Activated T-cell treated with anti-CD3 and anti-CD28 coated beads for 1 hour (primary cell): Measurements from ENCODE around the gene GTF2IRD2.
"Not testable (repeated sequence)": the region's sequence is repeated elsewhere in the genome, so short reads cannot be mapped to it uniquely, and the experiment has no call there.

Experiments
- DNase-seq: peaks from one replicate; pipeline ENCODE4 v3.0.0-alpha.2; 2020; ENCODE audit warnings: low read depth

The GTF2IRD2 gene

DNA sequence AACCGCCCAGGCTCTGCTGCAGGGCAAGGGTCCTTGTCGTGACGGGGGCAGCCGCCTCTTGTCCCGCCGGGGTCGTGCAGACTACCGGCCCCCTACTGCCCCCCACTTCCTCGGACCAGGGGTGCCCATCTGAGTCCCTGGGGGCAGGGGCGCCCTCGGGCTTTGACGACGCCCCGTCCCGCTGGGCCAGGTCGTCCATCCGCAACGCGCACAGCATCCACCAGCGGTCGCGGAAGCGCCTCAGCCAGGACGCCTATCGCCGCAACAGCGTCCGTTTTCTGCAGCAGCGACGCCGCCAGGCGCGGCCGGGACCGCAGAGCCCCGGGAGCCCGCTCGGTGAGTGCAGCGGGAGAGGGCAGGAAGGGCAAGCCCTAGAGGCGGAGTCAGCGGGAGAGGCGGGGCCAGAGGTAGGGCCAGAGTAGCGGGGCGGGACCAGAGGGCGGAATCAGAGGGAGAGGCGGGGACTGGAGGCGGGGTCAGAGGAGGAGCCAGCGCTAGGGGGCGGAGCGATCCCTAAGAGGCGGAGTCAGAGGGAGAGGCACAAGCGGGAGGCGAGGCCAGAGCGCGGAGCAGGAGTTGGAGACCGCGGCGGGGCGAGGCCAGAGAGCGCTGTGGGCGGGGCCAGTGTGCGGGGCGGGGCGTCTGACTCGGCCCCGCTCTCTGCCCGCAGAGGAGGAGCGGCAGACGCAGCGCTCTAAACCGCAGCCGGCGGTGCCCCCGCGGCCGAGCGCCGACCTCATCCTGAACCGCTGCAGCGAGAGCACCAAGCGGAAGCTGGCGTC, 62.8 kb downstream of the GTF2IRD2 start:
- DNase-seq, result peak; percentile 92

DNA sequence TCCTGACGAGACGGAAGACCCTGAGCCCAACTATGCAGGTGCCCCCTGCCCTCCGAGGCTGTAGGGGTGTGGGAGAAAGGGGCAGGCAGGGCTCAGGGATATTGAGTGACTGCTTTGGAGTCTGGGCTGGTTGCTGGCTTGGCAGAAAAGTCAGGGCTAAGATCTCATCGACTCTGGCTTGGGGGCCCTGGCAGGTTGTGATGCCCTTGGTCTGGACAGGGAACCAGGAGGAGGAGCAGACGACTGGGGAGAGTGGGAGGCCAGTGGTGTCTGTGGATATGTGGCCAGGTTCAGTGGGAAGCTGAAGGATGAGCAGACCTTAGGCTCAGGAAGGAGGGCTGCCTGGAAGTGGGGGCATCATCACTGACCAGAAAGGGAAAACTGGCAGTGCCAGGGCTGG, 67.8 kb downstream of the GTF2IRD2 start:
- DNase-seq, result not testable (repeated sequence)

DNA sequence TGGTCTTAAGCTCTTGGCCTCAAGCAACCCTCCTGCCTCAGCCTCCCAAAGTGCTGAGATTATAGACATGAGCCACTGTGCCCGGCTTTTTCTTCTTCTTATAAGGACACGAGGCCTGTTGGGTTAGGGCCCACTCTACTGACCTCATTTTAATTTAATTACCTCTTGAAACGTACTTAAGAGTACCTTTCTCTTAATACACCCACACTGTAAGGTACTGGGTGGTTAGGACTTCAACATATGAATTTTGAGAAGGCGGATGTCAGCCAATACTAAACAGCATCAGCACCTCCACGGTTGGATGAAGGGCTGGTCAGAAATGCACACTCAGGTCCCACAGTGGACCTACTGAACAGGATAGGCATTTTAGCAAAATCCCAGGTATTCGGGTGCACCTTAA, 69.7 kb downstream of the GTF2IRD2 start:
- DNase-seq, result not testable (repeated sequence)

DNA sequence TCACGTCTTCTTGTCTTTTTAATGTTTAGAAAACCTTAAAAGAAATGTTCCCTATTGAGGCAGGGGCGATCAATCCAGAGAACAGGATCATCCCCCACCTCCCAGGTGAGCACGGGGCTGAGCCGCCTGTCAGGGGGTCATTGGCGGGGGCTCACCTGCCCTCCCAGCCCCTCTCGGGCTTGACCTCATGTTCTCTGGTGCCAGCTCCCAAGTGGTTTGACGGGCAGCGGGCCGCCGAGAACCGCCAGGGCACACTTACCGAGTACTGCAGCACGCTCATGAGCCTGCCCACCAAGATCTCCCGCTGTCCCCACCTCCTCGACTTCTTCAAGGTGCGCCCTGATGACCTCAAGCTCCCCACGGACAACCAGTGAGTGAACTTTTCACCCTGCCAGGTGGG, 72.4 kb downstream of the GTF2IRD2 start:
- not testable (repeated sequence) for DNase-seq

DNA sequence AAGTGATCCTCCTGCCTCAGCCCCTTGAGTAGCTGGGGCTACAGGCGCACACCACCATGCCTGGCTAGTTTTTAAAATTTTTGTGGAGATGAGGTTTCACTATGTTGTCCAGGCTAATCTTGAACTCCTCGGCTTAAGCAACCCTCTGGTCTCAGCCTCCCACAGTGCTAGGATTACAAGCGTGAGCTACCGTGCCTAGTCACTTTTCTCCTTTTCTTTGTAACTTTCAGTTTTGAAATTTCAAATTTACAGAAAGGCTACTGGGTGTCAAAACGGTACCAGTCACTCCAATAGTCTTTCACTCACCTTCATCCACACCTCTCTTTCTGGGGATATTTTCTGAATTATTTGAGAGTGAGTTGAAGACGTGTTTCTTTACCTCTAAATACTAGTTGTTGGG, 76.3 kb downstream of the GTF2IRD2 start:
- not testable (repeated sequence) for DNase-seq

DNA sequence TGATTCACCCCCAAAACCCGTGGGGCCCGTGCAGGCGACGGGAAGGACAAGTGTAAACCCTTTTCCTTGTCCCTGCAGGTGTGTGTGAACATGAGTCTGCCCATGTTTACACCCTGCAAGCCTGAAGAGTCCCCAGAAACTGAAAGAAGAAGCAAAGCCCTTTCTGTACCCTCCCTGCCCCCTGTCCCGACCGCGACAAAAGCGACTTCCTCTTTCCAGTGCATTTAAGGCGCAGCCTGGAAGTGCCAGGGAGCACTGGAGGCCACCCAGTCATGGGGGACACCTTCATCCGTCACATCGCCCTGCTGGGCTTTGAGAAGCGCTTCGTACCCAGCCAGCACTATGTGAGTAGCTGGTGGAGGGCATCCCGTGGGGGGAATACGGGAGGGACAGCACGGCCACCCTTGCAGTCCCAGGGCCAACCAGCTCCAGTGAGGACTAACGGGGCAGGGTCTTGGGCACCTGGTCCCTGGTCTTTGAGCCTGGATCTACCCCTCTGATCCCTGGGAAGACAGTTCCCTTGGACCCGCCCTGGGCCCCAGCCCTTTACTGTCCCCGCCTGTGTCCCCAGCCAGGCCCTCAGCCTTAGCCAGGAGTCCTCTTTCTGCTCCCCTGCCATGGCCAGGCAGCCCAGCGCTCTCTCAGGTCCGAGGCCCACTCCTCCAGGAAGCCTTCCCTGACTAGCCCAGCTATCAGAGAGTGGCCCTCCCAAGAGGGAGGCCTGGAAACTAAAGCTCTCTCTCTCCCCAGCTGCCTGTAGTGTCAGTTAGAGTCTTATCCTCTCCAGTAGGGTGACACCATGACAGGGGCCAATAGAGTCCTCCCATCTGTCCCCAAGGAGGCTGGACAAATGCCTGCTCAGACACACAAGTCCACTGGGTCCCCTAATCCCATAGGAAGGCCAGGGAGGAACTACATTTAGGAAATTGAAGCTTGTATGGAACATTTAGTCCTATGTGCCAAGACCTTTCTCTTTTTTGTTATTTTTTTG, 77.3 kb downstream of the GTF2IRD2 start, which contains the start of gene NCF1:
Gene NCF1 (plus strand): TSS at position 252 of the 991 bp plus-strand sequence. CDS start 21 bp downstream, at position 273.
- DNase-seq, result not testable (repeated sequence)

DNA sequence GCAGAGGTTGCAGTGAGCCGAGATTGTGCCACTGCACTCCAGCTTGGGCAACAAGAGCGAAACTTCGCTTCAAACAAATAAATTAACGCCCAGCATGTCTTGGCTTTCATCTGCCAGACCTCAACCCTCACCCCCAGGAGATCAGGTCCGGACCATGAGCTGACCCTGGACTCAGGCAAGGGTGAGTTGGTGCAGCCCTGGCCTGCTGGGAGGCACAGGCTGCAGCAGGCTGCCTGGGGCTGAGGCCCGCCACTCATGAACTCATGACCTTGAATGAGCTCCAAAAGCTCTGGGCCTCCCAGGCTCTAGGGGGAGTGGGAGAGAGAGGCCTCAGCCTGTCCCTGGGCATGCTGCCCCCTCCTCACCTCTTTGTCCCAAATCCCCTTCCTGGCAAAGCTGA, 79.3 kb downstream of the GTF2IRD2 start:
- not testable (repeated sequence) for DNase-seq

DNA sequence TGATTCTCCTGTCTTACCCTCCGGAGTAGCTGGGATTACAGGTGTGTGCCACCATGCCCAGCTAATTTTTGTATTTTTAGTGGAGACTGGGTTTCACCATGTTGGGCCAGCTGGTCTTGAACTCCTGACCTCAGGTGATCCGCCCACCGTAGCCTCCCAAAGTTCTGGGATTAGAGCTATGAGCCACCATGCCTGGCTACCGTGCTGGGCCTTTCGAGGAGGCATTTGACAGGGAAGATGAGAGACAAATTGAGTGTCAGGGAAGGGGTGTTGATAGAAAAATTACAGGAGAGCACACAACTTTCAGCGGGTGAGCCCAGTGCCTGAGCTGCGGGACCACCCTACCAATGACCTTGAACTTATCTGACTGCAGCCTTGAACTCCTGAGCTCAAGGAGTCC, 81.3 kb downstream of the GTF2IRD2 start:
- DNase-seq, result not testable (repeated sequence)

DNA sequence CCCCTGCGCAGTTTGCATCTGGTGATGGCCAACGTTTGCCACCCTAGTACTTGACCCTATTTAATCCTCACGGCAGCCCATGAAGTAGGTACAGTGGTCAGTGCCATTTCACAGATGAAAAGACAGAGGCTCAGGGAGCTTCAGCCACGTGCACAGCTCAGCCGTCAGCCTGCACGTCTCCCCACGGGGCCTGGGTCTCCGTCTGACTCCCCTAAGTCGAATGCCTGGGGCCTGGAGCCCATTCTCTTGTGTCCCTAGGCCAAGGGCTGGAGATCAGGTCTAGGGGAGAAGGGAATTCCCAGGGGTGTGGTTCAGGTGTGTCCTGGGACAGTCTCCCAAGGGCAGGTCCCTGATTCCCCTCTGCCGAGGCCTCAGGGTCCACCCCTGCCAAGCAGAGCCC, 84.4 kb downstream of the GTF2IRD2 start:
- not testable (repeated sequence) for DNase-seq

DNA sequence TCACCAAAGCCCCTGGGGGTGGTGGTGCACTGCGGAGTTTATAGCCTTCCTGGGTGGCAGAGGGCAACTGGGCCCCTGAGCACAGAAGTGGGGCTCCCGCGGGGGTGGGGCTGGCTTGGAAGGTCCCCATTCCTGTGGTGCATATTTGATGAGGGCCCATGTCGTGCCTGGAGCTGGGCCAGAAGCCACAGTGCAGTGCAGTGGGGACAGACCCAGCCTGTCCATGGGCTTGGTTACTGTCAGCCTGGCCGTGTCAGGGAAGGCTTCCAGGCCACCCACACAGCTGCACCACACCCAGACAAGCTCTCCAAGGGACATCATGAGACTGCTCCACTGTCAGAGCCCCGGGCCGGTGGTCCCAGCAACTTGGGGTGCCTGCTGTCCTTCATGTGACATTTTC, 84.9 kb downstream of the GTF2IRD2 start:
- DNase-seq, result not testable (repeated sequence)

DNA sequence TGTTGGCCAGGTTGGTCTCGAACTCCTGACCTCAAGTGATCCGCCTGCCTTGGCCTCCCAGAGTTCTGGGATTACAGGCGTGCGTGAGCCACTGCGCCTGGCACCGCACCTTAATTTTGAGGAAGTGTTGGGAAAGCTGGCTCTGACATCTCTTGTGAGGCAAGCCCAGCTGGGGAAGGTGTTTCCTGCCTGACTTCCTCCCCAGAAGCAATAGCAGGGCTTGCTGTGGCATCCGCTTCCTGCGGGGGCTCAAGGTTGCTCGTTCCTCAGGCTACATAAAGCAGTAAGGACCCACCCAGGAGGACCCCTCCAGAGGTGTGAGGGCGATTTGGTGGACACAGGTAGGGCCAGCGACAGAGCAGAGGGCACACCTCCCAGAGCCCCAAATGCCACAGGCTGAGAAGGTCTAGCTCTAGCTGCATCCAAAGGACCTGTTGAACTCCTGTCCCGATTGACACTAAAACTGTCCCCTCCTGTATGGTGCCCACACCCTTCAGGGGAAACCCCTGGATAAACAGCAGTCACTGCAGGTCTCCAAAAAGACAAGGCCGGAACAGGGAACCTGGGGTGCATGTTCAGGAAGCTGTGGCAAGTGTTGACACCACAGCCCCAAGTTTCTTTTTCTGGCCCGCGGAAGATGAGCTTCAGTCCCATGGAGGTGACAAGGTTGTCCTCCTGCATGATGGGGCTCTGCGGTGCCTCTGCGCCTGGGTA, 86.0 kb downstream of the GTF2IRD2 start:
- DNase-seq, result not testable (repeated sequence)

DNA sequence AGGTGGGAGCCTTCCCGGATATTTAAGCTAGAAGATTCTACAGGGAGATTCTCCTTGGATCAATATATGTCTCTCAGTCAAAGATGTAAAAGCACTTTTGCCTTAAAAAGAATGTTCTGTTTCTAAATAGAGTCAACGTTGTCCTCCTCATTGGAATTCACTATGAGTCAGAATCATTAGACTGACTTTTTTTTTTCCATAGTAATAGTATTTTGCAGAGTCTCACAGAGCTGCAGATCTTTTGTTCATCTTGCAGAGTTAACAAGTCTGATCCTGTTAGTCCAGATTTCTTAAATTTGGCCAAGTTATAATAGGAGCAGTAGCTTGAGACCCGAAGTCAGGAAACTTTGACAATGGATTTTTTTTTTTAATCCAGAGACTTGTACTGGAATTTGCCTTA, 92.4 kb downstream of the GTF2IRD2 start:
- DNase-seq, result not testable (repeated sequence)

DNA sequence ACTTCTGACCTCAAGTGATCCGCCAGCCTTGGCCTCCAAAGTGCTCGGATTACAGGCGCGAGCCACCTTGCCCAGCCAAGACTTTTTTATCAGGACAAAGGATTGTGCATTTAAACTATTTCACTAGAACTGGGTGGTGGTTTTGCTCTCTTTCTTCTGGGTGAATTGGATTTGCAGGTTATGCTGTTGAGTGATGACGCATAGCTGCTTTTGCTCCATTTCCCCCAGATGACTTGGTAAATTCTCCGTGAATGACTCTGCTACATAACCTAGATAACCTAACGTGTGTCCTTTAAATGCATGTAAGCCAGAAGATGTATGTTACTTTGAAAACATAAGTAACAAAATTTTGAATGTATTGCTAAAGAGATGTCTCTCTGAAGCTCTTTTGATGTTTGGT, 93.1 kb downstream of the GTF2IRD2 start:
- DNase-seq, result not testable (repeated sequence)

DNA sequence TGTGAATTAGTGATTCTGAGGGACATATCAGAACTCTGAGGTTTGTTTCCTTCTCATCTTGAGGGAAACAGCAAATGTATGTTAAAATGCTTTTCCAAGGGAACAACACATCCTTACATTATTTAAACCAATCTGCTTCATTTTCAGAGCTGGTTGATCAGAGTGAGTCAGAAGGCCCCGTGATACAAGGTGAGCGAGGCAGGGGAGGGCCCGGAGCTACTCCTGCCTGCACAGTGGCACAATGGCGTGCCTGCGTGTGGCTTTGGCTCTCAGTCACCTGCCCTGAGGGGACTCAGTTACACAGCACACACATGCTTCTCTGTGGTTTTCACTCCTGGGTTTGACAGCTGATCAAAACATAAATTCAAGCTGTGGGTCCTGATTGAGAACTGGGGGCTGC, 94.7 kb downstream of the GTF2IRD2 start:
- DNase-seq, result not testable (repeated sequence)

DNA sequence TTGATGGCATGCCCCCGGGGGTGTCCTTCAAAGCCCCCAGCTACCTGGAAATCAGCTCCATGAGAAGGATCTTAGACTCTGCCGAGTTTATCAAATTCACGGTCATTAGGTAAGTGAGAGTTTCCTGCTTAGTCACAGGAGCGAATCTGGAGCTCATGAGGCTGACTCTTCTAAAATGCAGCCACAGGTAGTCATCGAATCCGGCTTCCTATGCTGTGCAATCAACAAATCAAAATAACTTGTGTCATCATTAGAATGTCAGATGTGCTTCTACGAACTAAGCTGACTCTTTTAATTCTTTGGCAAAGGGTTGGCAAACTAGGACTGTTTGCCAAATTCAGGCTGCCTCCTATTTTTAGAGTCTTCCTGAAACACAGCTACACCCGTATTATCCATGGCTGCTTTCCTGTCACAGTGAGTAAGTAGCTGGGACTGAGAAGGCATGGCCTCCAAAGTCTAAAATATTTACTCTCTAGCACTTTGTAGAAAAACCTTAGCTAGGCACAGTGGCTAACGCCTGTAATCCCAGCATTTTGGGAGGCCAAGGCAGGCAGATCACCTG, 97.4 kb downstream of the GTF2IRD2 start:
- DNase-seq, result not testable (repeated sequence)
